ENCODE results near the gene OR52E6. TPM values are rescaled to one million over a fixed set of nuclear protein-coding genes. Genes with fewer than 3 reads are reported as not detected.

OR52E6 gene
- polyA plus RNA-seq (2012; ENCODE audit: missing spikeins): not detected

GRCh38 chr11:5841797-5842196 lies at the start of gene OR52E6:
TSS of gene OR52E6 (minus strand) at chr11:5841897. CDS start at chr11:5841897, 0 bp downstream.
- FAIRE-seq (no peak), DNase-seq (ENCODE audit: insufficient read length) (no peak)
- TF ChIP-seq POLR2AphosphoS5 (IDR thresholded peaks at IDR 0.05; ENCODE audit: low read depth, low read length): no peak
- no peak for TF ChIP-seq POLR2A (IDR thresholded peaks at IDR 0.05; ENCODE audit: low read depth, low read length)
- no peak for TF ChIP-seq TAF1 (IDR thresholded peaks at IDR 0.05; ENCODE audit: borderline replicate concordance, low read depth, low read length)

DNA sequence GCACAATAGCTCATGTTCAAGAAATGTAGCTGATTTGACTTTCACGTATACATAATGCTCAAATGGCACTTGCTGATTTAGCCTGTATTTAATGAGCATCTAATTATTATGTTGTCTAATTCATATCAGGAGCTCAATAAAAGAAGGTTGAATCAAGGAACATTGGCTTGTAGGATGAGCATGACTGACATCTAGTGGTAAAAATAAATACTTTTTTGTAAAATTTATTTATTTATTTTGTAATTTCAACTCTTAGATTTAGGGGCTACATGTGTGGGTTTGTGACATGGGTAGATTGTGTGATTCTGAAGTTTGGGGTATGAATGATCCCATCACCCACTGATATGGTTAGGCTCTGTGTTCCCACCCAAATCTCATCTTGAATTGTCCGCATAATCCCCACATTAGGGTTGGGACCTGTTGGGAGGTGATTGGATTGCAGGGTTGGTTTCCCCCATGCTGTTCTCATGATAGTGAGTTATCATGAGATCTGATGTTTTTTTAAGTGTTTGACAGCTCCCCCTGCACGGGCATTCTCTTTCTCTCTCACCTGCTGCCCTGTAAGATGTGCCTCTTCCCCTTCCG lies 49.6 kb upstream of the OR52E6 start:
- TF ChIP-seq POLR2A (IDR thresholded peaks at IDR 0.05; ENCODE audit: low read depth, low read length) (no peak), POLR2AphosphoS5 (IDR thresholded peaks at IDR 0.05; ENCODE audit: low read depth, low read length) (no peak), TAF1 (IDR thresholded peaks at IDR 0.05; ENCODE audit: borderline replicate concordance, low read depth, low read length) (no peak)
- FAIRE-seq: no peak
- no peak for DNase-seq (ENCODE audit: insufficient read length)

GRCh38 chr11:5887661-5888060 lies 46.0 kb upstream of the OR52E6 start:
- no peak for DNase-seq (ENCODE audit: insufficient read length)

GRCh38 chr11:5887172-5887571 lies 45.5 kb upstream of the OR52E6 start:
- no peak for DNase-seq (ENCODE audit: insufficient read length)
- TF ChIP-seq POLR2AphosphoS5 (IDR thresholded peaks at IDR 0.05; ENCODE audit: low read depth, low read length) (no peak), TAF1 (IDR thresholded peaks at IDR 0.05; ENCODE audit: borderline replicate concordance, low read depth, low read length) (no peak), POLR2A (IDR thresholded peaks at IDR 0.05; ENCODE audit: low read depth, low read length) (no peak)
- no peak for FAIRE-seq

More at GRCh38 chr11:5887661-5888060, 46.0 kb upstream of the OR52E6 start:
- FAIRE-seq: no peak
- TF ChIP-seq POLR2A (IDR thresholded peaks at IDR 0.05; ENCODE audit: low read depth, low read length) (no peak), POLR2AphosphoS5 (IDR thresholded peaks at IDR 0.05; ENCODE audit: low read depth, low read length) (no peak), TAF1 (IDR thresholded peaks at IDR 0.05; ENCODE audit: borderline replicate concordance, low read depth, low read length) (no peak)

GRCh38 chr11:5881756-5882155 lies 40.1 kb upstream of the OR52E6 start:
- DNase-seq (ENCODE audit: insufficient read length) (no peak), FAIRE-seq (no peak)
- TF ChIP-seq TAF1 (IDR thresholded peaks at IDR 0.05; ENCODE audit: borderline replicate concordance, low read depth, low read length) (no peak), POLR2A (IDR thresholded peaks at IDR 0.05; ENCODE audit: low read depth, low read length) (no peak), POLR2AphosphoS5 (IDR thresholded peaks at IDR 0.05; ENCODE audit: low read depth, low read length) (no peak)

DNA sequence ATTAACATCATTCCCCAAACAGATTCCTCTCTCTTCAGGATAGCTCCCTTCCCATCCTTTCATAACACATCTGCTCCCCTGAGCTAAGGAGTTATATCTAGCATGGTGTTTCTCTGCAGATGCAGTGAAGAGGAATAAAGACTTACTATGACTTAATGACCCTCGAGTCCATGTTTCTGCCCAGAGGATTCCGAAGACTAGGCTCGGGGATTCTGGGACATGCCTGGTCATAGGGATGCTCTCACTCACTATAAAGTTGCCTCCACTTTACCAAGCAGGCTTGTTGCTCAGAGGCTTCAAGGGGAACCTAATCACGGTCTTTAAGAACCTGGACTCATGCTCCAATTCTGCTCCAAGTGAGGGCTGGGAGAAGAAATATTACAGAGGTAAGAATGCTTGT lies 38.6 kb upstream of the OR52E6 start, which contains the start of gene OR52E4:
TSS of gene OR52E4 (plus strand) at position 301 of the 400 bp plus-strand sequence. CDS start 3,664 bp downstream, outside the sequence.
- no peak for DNase-seq (ENCODE audit: insufficient read length)
- no peak for FAIRE-seq
- TF ChIP-seq POLR2A (IDR thresholded peaks at IDR 0.05; ENCODE audit: low read depth, low read length): no peak
- TF ChIP-seq TAF1 (IDR thresholded peaks at IDR 0.05; ENCODE audit: borderline replicate concordance, low read depth, low read length): no peak
- no peak for TF ChIP-seq POLR2AphosphoS5 (IDR thresholded peaks at IDR 0.05; ENCODE audit: low read depth, low read length)

- no peak for TF ChIP-seq TAF1 (IDR thresholded peaks at IDR 0.05; ENCODE audit: borderline replicate concordance, low read depth, low read length)
- TF ChIP-seq POLR2A (IDR thresholded peaks at IDR 0.05; ENCODE audit: low read depth, low read length): no peak
- no peak for TF ChIP-seq POLR2AphosphoS5 (IDR thresholded peaks at IDR 0.05; ENCODE audit: low read depth, low read length)
- no peak for DNase-seq (ENCODE audit: insufficient read length)
- FAIRE-seq: no peak
These were observed 36.9 kb upstream of the OR52E6 start for GRCh38 chr11:5878564-5878963.

DNA sequence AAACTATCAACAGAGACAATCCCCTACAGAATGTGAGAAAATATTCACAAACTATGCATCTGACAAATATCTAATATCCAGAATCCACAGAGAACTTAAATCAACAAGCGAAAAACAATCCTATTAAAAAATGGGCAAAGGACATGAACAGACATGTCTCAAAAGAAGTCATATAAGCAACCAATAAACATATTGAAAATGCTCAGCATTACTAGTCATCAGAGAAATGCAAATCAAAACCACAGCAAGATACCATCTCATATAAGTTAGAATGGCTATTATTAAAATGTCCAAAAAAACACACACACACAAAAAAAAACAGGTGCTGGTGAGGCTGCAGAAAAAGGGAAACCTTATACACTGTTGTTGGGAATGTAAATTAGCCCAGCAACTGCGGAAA lies 24.1 kb upstream of the OR52E6 start:
- FAIRE-seq (no peak), DNase-seq (ENCODE audit: insufficient read length) (no peak)
- no peak for TF ChIP-seq TAF1 (IDR thresholded peaks at IDR 0.05; ENCODE audit: borderline replicate concordance, low read depth, low read length)
- TF ChIP-seq POLR2AphosphoS5 (IDR thresholded peaks at IDR 0.05; ENCODE audit: low read depth, low read length): no peak
- TF ChIP-seq POLR2A (IDR thresholded peaks at IDR 0.05; ENCODE audit: low read depth, low read length): no peak

DNA sequence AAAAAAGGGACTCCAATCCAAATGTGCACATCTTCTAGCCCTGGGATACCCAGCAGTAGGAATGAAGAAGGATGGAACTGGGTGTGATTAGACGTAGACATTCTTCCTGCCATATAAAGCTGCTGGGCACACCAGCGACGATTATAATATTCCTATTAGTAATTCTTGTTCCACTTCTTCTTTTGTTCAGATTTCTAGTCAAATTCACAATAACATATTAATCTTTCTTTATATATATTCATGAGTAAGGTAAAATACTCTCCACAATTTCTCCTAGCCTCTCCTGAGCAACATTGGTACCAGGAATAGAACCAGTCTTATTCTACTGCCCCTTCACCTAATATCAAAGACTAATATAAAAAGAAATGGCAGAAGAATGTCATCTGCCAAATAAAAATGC lies 15.9 kb upstream of the OR52E6 start, which contains the start of gene OR52E8:
TSS of gene OR52E8 (minus strand) at position 101 of the 400 bp plus-strand sequence. CDS start at position 101, 0 bp downstream.
- DNase-seq (ENCODE audit: insufficient read length) (no peak), FAIRE-seq (no peak)
- TF ChIP-seq POLR2AphosphoS5 (IDR thresholded peaks at IDR 0.05; ENCODE audit: low read depth, low read length) (no peak), POLR2A (IDR thresholded peaks at IDR 0.05; ENCODE audit: low read depth, low read length) (no peak), TAF1 (IDR thresholded peaks at IDR 0.05; ENCODE audit: borderline replicate concordance, low read depth, low read length) (no peak)

GRCh38 chr11:5851002-5851401 lies 9.3 kb upstream of the OR52E6 start:
- no peak for TF ChIP-seq TAF1 (IDR thresholded peaks at IDR 0.05; ENCODE audit: borderline replicate concordance, low read depth, low read length)
- no peak for TF ChIP-seq POLR2AphosphoS5 (IDR thresholded peaks at IDR 0.05; ENCODE audit: low read depth, low read length)
- TF ChIP-seq POLR2A (IDR thresholded peaks at IDR 0.05; ENCODE audit: low read depth, low read length): no peak
- no peak for FAIRE-seq
- no peak for DNase-seq (ENCODE audit: insufficient read length)

DNA sequence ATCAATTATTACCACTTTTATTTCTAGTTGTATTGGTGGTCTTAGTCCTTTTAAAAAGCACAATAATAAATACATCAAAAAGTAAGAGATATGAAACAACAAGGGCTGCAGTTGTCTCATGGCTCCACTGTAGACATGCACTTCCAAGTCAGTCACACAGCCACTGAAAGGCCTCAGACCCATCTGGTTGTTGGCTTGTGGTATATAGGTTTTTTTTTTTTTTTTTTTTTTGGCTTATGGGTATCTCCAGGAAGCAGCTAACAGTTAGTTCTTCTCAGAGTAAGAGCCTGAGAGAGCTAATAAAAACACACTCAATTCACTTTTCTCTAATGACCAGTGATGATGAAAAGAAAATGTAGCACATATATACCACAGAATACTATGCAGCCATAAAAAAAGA lies 6.0 kb upstream of the OR52E6 start:
- TF ChIP-seq POLR2AphosphoS5 (IDR thresholded peaks at IDR 0.05; ENCODE audit: low read depth, low read length) (no peak), TAF1 (IDR thresholded peaks at IDR 0.05; ENCODE audit: borderline replicate concordance, low read depth, low read length) (no peak), POLR2A (IDR thresholded peaks at IDR 0.05; ENCODE audit: low read depth, low read length) (no peak)
- no peak for DNase-seq (ENCODE audit: insufficient read length)
- FAIRE-seq: no peak

DNA sequence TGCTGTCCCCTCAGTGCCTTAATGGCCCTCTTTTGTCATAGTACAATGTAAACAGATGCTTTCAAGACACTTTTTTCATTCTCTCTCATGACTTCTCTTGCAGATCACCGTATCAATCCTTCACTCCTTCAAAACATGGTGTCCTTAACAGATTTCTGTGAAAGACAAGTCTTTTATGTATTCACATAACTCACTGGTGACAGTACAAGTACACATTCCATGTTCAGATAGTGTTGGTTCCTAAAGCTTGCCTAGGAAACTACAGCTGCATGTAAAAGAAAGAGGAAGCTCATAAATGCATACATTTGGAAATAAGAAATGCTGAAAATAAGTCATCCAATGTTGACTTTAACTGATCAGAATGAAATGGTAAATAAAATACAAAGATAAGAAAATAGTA lies 5.0 kb upstream of the OR52E6 start:
- DNase-seq (ENCODE audit: insufficient read length) (no peak), FAIRE-seq (no peak)
- no peak for TF ChIP-seq POLR2A (IDR thresholded peaks at IDR 0.05; ENCODE audit: low read depth, low read length)
- TF ChIP-seq TAF1 (IDR thresholded peaks at IDR 0.05; ENCODE audit: borderline replicate concordance, low read depth, low read length): no peak
- TF ChIP-seq POLR2AphosphoS5 (IDR thresholded peaks at IDR 0.05; ENCODE audit: low read depth, low read length): no peak
